GM12872 (cell line): ENCODE measurements around the gene SBF2.

Experiments
- TF ChIP-seq, protein P1 (sequence below): IDR thresholded peaks from 3 replicates; pipeline ENCODE4 v1.5.1; 2011; ENCODE audit warnings: low read depth, mild to moderate bottlenecking, low read length, moderate library complexity; ENCODE audit not compliant: insufficient read depth

The SBF2 gene

DNA sequence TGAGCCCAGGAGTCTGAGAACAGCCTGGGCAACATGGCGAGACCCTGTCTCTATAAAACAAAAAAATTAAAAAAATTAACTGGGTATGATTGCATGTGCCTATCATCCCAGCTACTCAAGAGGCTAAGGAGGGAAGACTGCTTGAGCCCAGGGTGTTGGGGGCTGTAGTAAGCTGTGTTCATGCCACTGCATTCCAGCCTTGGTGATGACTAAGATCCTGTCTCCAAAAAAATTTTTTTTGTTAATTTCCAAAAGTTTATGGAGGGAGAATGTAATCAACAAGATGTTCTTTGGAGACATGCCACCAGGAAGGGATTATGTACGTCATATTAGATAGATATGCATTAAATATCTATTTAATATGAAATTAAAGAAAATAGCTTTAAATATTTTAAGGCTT is 267.5 kb downstream of the SBF2 start:
- TF ChIP-seq, protein P1, sequence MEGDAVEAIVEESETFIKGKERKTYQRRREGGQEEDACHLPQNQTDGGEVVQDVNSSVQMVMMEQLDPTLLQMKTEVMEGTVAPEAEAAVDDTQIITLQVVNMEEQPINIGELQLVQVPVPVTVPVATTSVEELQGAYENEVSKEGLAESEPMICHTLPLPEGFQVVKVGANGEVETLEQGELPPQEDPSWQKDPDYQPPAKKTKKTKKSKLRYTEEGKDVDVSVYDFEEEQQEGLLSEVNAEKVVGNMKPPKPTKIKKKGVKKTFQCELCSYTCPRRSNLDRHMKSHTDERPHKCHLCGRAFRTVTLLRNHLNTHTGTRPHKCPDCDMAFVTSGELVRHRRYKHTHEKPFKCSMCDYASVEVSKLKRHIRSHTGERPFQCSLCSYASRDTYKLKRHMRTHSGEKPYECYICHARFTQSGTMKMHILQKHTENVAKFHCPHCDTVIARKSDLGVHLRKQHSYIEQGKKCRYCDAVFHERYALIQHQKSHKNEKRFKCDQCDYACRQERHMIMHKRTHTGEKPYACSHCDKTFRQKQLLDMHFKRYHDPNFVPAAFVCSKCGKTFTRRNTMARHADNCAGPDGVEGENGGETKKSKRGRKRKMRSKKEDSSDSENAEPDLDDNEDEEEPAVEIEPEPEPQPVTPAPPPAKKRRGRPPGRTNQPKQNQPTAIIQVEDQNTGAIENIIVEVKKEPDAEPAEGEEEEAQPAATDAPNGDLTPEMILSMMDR: no peak

DNA sequence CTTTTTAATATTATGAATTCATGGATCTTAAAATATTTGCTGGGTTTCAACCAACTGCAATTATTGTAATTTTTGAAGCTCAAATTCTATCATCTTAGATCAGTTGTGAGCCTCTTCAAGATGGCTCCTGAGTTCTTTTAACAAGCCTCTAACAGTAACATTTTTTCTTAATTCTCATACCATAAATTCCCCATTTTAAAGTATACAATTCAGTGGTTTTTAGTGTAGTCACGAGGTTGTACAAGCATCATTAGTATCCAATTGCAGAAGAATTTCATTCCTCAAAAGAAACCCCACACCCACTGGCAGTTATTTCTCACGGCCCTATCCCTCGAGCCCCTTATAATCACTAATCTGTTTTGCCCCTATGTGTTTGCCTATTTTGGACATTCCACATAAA is 270.8 kb downstream of the SBF2 start:
- TF ChIP-seq, protein P1: no peak

DNA sequence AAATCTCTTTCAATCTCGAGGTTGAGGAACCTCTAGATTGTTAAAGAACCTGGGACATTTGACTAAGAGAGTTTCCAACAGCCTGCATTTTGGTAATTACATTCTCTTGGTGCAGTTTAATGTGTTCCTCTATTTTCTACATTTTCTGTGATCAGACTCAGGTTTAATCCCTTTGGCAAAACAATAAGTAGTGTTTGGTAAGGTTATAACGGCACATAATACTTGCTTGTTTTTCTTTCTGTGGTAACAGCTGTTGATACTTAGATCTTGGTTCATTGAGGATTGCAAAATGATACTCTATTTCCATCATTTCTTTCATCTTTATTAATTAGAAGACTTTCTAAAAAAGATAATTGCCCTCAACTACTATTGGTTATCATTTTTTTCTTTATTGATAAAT is 271.3 kb downstream of the SBF2 start:
- TF ChIP-seq, protein P1: no peak

DNA sequence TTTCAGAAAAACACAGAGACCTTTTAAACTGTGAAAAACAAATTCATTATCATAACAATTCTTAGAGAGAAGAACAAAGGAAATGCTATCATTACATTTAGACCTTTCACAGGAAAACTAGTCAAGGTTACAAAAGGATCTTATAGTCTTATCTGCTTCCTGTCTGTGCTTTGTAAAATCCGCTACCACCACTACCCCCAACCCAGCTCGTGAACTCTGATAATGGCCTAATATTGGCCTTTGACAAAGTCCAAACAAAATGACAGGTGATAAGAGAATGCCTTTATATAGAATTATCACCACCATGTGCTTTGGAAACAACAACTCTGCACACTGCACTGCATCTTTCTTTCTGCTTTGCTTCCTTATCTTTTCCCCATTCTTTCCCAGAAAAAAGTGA is 272.5 kb downstream of the SBF2 start:
- TF ChIP-seq, protein P1: no peak

DNA sequence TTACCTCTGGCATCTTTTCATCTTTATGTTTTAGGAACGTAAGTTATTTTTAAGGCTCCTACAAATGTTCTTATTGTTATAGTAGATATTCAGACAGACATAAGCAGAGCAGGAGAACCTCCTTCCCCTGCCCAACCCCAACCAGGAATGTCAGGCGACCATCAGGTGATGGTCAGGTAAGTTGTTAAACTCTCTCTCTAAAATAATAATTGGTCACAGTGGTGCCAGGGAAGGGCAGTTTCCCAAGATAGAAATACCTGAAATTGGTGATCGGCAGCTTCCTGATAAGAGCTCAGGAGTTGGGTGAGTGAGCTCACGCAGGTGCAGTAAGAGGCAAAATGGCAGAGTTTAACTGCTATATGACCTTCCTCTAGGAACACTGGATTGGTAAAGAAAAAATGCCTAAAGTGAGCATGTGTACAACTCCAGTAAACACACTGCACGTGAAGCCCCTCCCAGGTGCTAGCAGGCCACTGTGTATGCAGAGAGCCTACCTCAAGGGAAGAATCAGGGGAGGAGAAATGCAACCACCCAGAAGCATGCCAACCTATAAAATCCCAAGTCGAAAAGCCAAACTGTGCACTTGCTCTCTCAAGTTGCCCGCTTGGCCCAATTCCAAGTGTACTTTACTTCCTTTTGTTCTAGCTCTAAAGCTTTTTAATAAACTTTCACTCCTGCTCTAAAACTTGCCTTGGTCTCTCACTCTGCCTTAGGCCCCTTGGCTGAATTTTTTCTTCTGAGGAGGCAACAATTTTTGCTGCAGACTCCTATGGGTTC is 273.9 kb downstream of the SBF2 start:
- TF ChIP-seq, protein P1: no peak

DNA sequence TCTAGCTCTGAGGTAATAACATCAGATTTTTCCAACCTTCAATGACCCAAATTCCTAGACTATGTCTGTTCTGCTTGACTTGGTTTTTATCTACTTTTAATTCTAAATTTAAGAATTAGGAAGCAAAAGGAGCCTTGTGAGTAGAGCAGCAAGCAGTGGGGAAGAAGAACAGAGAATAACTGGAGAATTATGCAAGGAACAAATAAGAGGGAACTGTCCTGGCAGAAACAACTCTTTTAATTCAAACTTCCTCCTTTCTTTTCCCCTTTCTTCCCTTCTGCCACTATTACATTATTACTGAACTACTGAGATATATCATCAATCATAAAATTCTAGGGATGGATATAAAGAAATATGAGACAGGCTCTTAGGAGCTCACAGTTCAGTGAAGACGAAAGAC is 276.1 kb downstream of the SBF2 start:
- TF ChIP-seq, protein P1: no peak

DNA sequence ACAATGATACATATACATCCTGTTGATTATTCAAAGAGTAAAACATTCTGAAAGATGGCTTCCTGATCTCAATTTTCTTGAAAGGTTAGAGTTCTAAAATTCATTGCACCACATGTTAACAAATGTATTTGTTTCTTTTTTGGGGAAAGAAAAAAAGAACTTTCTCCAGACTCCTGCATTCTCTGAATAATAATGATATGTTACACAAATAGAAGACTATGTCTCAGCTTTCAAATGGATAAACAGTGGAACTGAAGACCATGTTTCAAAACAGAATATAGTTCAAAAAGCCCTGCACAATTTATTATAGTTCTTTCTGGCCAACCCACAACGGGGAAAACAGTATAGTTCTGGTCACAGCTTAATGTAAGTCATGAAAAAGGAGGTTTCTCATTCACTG is 277.0 kb downstream of the SBF2 start:
- TF ChIP-seq, protein P1: no peak
